Measurements from ENCODE around the gene KCNQ2.

DNA sequence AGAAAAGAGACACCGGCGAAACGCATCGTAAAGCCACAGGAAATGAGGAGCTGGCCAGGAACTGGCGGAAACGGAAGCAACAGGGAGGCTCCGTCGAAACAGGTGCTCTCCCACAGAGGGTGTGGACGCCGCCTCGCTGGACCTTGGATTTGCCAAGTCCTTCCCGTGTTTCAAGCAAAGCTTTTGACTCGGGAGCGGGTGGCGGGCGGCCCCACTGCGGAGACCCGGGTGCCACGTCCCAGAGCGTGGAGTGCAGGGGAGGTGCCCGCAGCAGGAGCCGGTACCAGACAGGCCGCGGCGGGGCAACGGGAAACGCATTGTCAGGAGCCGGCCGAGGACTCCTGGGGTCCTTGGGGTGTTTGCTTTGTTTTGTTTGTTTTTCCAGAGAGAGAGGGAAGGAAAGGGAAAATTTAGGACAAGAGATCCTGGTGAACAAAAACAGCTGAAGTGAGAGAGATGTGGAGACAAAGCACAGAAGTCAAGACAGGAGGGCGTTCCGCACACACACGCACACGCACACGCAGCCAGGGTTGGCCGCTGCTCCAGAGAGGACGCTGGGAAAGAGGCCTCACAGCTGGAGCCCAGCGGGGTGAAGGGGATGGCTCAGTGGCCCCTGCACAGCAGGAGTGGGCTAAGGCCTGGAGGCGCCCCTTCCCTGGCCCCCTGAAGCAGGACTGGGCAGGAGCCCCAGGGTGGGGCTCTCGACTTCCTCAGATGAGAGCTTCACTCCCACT lies 60.4 kb downstream of the KCNQ2 start:
- TF ChIP-seq POLR2A (IDR thresholded peaks at IDR 0.05) (no peak), POLR2AphosphoS5 (IDR thresholded peaks at IDR 0.05) (no peak)
- TF ChIP-seq, protein P1, sequence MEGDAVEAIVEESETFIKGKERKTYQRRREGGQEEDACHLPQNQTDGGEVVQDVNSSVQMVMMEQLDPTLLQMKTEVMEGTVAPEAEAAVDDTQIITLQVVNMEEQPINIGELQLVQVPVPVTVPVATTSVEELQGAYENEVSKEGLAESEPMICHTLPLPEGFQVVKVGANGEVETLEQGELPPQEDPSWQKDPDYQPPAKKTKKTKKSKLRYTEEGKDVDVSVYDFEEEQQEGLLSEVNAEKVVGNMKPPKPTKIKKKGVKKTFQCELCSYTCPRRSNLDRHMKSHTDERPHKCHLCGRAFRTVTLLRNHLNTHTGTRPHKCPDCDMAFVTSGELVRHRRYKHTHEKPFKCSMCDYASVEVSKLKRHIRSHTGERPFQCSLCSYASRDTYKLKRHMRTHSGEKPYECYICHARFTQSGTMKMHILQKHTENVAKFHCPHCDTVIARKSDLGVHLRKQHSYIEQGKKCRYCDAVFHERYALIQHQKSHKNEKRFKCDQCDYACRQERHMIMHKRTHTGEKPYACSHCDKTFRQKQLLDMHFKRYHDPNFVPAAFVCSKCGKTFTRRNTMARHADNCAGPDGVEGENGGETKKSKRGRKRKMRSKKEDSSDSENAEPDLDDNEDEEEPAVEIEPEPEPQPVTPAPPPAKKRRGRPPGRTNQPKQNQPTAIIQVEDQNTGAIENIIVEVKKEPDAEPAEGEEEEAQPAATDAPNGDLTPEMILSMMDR (IDR thresholded peaks at IDR 0.05 in 8 of 11, conservative IDR thresholded peaks at IDR 0.05 in 3 of 11) = no peak

Data from spleen (tissue), 7 donors.